ENCODE results near the gene ACHE. TPM values are rescaled to one million over a fixed set of nuclear protein-coding genes. Genes with fewer than 3 reads are reported as not detected.
"Not testable (repeated sequence)": the region's sequence is repeated elsewhere in the genome, so short reads cannot be mapped to it uniquely, and the experiment has no call there.

Gene ACHE
- total RNA-seq, 1 experiment from 2014 or later, result 7.0 TPM

DNA sequence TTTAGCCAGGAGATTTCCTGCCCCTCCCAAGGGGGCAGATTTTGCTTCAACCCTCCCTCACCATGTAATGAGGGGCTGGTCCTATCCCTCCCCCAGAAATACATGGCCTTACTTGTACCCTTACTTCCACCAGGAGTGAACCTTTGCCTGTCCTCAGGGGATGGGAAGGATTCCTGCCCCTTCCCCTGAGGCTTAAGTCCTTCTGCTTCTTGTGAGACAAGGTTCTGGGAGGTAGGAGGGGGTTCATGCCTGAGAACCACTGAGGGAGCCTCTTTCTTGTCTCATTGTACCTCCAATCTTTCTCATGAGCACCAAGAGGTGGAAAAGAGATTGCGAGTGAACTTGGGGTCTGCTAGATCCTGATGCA, 34.1 kb upstream of the ACHE start:
- DNase-seq, result no peak
- Histone ChIP-seq H4K20me1 (ENCODE audit: control insufficient read depth, insufficient read depth, insufficient read length) (no peaks in the 10 kb centered on the region), H3K4me2 (ENCODE audit: insufficient read depth, insufficient read length, low read length) (peak overlapping the region; percentile 0), H3K23ac (ENCODE audit: insufficient read length, low read depth, low read length) (no peak overlapping the region), H3K27me3 (ENCODE audit: insufficient read depth, low read length) (no peaks in the 10 kb centered on the region), H4K5ac (ENCODE audit: insufficient read length, low read depth, low read length) (no peak overlapping the region), H2BK5ac (ENCODE audit: insufficient read length, low read length) (no peak overlapping the region), H4K8ac (replicated peaks; ENCODE audit: insufficient read length, low read depth, low read length) (no peak overlapping the region), H2AFZ (ENCODE audit: low read length) (no peak overlapping the region), H3K18ac (ENCODE audit: insufficient read length, low read depth, low read length) (no peak overlapping the region), H3T11ph (ENCODE audit: low read length) (no peak overlapping the region), H3K56ac (ENCODE audit: insufficient read length, low read depth, low read length) (no peak overlapping the region), H2AK5ac (ENCODE audit: insufficient read length, low read length) (no peak overlapping the region), H3K27ac (ENCODE audit: insufficient read length, low read depth, low read length) (peak overlapping the region; percentile 76), H3K9ac (ENCODE audit: extremely low read depth, insufficient read length, low read length) (no peak overlapping the region), H3K79me1 (ENCODE audit: insufficient read depth, low read depth, low read length, poor library complexity, severe bottlenecking) (no peaks in the 10 kb centered on the region), H3K14ac (ENCODE audit: insufficient read depth, low read length) (peak overlapping the region; percentile 33; the same call in 1 of the 2 replicates), H2BK12ac (ENCODE audit: insufficient read length, low read depth, low read length) (no peak overlapping the region), H2BK20ac (ENCODE audit: low read depth, low read length, poor library complexity, severe bottlenecking) (no peak overlapping the region), H2BK15ac (ENCODE audit: low read depth, low read length) (no peak overlapping the region), H4K91ac (ENCODE audit: insufficient read length, low read depth, low read length) (no peak overlapping the region), H3K9me3 (ENCODE audit: control insufficient read depth, low read depth, low read length) (no peaks in the 10 kb centered on the region), H3K4me1 (ENCODE audit: insufficient read depth, low read length) (peaks cover 8% of the 10 kb centered on the region; the same call in 1 of the 2 replicates), H2BK120ac (ENCODE audit: low read depth, low read length, poor library complexity, severe bottlenecking) (no peak overlapping the region), H3K23me2 (ENCODE audit: insufficient read length, low read depth, low read length, poor library complexity, severe bottlenecking) (peaks cover 2% of the 10 kb centered on the region), H3K4ac (ENCODE audit: low read depth, low read length) (no peak overlapping the region), H3K79me2 (ENCODE audit: insufficient read depth, low read length) (no peaks in the 10 kb centered on the region)
- peak overlapping the region; percentile 2 to 53; a peak in 2 of 5 replicates for H3K4me3 Mint-ChIP-seq
- TF ChIP-seq, protein P1, sequence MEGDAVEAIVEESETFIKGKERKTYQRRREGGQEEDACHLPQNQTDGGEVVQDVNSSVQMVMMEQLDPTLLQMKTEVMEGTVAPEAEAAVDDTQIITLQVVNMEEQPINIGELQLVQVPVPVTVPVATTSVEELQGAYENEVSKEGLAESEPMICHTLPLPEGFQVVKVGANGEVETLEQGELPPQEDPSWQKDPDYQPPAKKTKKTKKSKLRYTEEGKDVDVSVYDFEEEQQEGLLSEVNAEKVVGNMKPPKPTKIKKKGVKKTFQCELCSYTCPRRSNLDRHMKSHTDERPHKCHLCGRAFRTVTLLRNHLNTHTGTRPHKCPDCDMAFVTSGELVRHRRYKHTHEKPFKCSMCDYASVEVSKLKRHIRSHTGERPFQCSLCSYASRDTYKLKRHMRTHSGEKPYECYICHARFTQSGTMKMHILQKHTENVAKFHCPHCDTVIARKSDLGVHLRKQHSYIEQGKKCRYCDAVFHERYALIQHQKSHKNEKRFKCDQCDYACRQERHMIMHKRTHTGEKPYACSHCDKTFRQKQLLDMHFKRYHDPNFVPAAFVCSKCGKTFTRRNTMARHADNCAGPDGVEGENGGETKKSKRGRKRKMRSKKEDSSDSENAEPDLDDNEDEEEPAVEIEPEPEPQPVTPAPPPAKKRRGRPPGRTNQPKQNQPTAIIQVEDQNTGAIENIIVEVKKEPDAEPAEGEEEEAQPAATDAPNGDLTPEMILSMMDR (conservative IDR thresholded peaks at IDR 0.05), result no peak
- H3K27me3 Mint-ChIP-seq (ENCODE audit: low read depth), result no peaks in the 10 kb centered on the region
- peaks cover 21 to 27% of the 10 kb centered on the region in 2 experiments for H3K9me3 Mint-ChIP-seq
- peaks cover 17 to 19% of the 10 kb centered on the region in 2 experiments for H3K4me1 Mint-ChIP-seq
- peak overlapping the region; percentile 71 to 96 (median 95) for H3K27ac Mint-ChIP-seq
- peaks cover 12 to 21% (median 13%) of the 10 kb centered on the region in 3 experiments for H3K36me3 Mint-ChIP-seq (ENCODE audit: insufficient read depth in 1 of 3, low read depth in 3 of 3)
- WGBS (ENCODE audit: extremely low coverage, insufficient read length, low lambda C conversion rate), result no CpG with 5 or more reads among the region's 1 CpG

DNA sequence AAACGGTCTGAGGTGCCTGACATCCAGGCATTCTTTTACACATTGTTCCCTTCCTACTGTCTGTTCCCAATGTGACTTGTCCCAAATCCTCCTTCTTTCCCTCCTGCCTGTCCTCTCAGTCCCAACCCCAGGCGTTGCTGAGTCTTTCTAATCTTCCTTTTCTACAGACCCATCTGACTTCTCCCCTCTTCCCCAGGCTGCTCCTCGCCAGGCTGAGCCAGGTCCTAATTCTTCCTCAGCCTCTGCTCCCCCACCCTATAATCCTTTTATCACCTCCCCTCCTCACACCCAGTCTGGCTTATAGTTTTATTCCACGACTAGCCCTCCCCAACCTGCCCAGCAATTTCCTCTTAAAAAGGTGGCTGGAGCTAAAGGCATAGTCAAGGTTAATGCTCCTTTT, 27.9 kb upstream of the ACHE start:
- H4K5ac ChIP-seq (ENCODE audit: insufficient read length, low read depth, low read length); H3K56ac ChIP-seq (ENCODE audit: insufficient read length, low read depth, low read length); H2BK15ac ChIP-seq (ENCODE audit: low read depth, low read length); DNase-seq; H2BK120ac ChIP-seq (ENCODE audit: low read depth, low read length, poor library complexity, severe bottlenecking); H3K14ac ChIP-seq (ENCODE audit: insufficient read depth, low read length); H3K27me3 Mint-ChIP-seq (ENCODE audit: low read depth); H3K18ac ChIP-seq (ENCODE audit: insufficient read length, low read depth, low read length); H4K8ac ChIP-seq (replicated peaks; ENCODE audit: insufficient read length, low read depth, low read length); H2AFZ ChIP-seq (ENCODE audit: low read length); H2AK5ac ChIP-seq (ENCODE audit: insufficient read length, low read length); H3K4ac ChIP-seq (ENCODE audit: low read depth, low read length); H3K79me1 ChIP-seq (ENCODE audit: insufficient read depth, low read depth, low read length, poor library complexity, severe bottlenecking); H2BK12ac ChIP-seq (ENCODE audit: insufficient read length, low read depth, low read length); H3T11ph ChIP-seq (ENCODE audit: low read length); H3K27ac Mint-ChIP-seq; H4K20me1 ChIP-seq (ENCODE audit: control insufficient read depth, insufficient read depth, insufficient read length); H3K23me2 ChIP-seq (ENCODE audit: insufficient read length, low read depth, low read length, poor library complexity, severe bottlenecking); H3K79me2 ChIP-seq (ENCODE audit: insufficient read depth, low read length); H3K27me3 ChIP-seq (ENCODE audit: insufficient read depth, low read length); H3K23ac ChIP-seq (ENCODE audit: insufficient read length, low read depth, low read length); H2BK5ac ChIP-seq (ENCODE audit: insufficient read length, low read length); H3K4me3 Mint-ChIP-seq; H3K9ac ChIP-seq (ENCODE audit: extremely low read depth, insufficient read length, low read length); H4K91ac ChIP-seq (ENCODE audit: insufficient read length, low read depth, low read length); H2BK20ac ChIP-seq (ENCODE audit: low read depth, low read length, poor library complexity, severe bottlenecking); H3K9me3 ChIP-seq (ENCODE audit: control insufficient read depth, low read depth, low read length); H3K27ac ChIP-seq (ENCODE audit: insufficient read length, low read depth, low read length); H3K4me2 ChIP-seq (ENCODE audit: insufficient read depth, insufficient read length, low read length); H3K4me1 ChIP-seq (ENCODE audit: insufficient read depth, low read length); H3K9me3 Mint-ChIP-seq; H3K36me3 Mint-ChIP-seq (ENCODE audit: insufficient read depth in 1 of 3, low read depth in 3 of 3): not testable (repeated sequence)
- peaks cover 37 to 40% of the 10 kb centered on the region in 2 experiments for H3K4me1 Mint-ChIP-seq
- WGBS (ENCODE audit: extremely low coverage, insufficient read length, low lambda C conversion rate), result no CpG with 5 or more reads among the region's 4 CpGs

All from H9 (cell line).